Endothelial cell (in vitro differentiated cells): ENCODE measurements around the gene RASSF10. TPM values are rescaled to one million over a fixed set of nuclear protein-coding genes. Genes with fewer than 3 reads are reported as not detected.

Source experiments
- DNase-seq: peaks from one replicate; pipeline ENCODE4 v3.0.0; 2021; ENCODE audit warnings: low spot score
- H3K27ac Mint-ChIP-seq: one replicate; pipeline ENCODE4 v1.8.0; 2021; ENCODE audit warnings: mixed read lengths, inconsistent platforms; ENCODE audit not compliant: unreplicated experiment
- H3K27me3 Mint-ChIP-seq: one replicate; pipeline ENCODE4 v1.8.0; 2021; ENCODE audit warnings: mild to moderate bottlenecking, moderate library complexity, mixed read lengths, inconsistent platforms; ENCODE audit not compliant: unreplicated experiment
- H3K36me3 Mint-ChIP-seq: one replicate; pipeline ENCODE4 v1.8.0; 2021; ENCODE audit warnings: mild to moderate bottlenecking, low read depth, mixed read lengths, inconsistent platforms; ENCODE audit not compliant: unreplicated experiment
- H3K4me1 Mint-ChIP-seq: one replicate; pipeline ENCODE4 v1.8.0; 2021; ENCODE audit warnings: mild to moderate bottlenecking, mixed read lengths, inconsistent platforms; ENCODE audit not compliant: unreplicated experiment
- H3K4me3 Mint-ChIP-seq: one replicate; pipeline ENCODE4 v1.8.0; 2021; ENCODE audit warnings: mild to moderate bottlenecking, mixed read lengths, inconsistent platforms; ENCODE audit not compliant: unreplicated experiment
- H3K9me3 Mint-ChIP-seq: one replicate; pipeline ENCODE4 v1.8.0; 2021; ENCODE audit warnings: mixed read lengths, inconsistent platforms; ENCODE audit not compliant: unreplicated experiment
- CTCF ChIP-seq: fragments of 200-600 bp; sonication (generic); IDR thresholded peaks from one replicate; pipeline ENCODE4 v1.5.0; 2021; ENCODE audit warnings: antibody characterized with exemption; ENCODE audit not compliant: unreplicated experiment
- total RNA-seq: library from RNA; stranded (reverse); fragmentation: NEBNext Ultra II Directional; extraction: Animal tissue kit (Norgen Biotek cat#: 25700); gene quantifications from one replicate; pipeline ENCODE4 v1.2.1, GENCODE V29; 2021; ENCODE audit not compliant: unreplicated experiment

Gene RASSF10
- total RNA-seq, 1 donor from 2014 or later: 17.5 TPM

- Mint-ChIP-seq H3K4me1 (peaks cover 5% of the 10 kb centered on the region), H3K9me3 (no peaks in the 10 kb centered on the region), H3K27ac (no peak overlapping the region), H3K36me3 (no peaks in the 10 kb centered on the region), H3K4me3 (no peak overlapping the region), H3K27me3 (peaks cover 3% of the 10 kb centered on the region)
- TF ChIP-seq CTCF: no peak
- DNase-seq: no peak
These were observed 52.3 kb downstream of the RASSF10 start for GRCh38 chr11:13061294-13061990.
